GM04503 (cell line): Measurements from ENCODE around the gene CFL1.

Experiments used
- DNase-seq: peaks from one replicate; pipeline ENCODE4 v3.0.0-alpha.2; 2012; ENCODE audit warnings: low read depth

CFL1 gene

DNA sequence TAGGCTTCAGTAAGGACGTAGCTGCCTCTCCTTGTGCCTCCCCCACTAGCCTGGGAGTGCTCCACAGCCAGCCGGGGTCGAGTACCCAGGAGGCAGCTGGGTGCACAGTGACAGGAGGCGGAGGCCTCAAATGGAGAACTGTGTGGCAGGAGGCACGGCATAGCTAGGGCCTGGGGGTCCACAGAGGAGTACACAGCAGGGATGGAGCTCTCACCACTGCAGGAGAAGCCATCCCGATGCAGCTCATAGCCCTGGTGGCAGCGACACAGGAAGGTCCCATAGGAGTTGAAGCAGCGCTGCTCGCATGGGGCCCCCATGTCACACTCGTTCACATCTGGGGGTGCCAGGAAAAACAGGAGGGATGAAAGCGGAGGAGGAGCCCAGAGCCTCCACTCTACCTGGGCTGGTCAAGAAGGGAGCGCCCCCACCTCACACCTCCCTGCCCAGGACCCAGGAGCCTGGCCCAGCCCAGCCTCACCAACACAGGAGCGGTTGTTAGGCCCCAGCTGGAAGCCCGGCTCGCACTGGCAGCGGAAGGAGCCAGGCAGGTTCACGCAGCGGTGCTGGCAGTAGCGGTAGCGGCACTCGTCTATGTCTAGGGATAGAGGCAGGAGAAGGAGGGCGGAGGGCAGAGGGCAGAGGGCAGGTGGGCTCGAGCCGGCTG, 11.8 kb upstream of the CFL1 start:
- DNase-seq = no peak

DNA sequence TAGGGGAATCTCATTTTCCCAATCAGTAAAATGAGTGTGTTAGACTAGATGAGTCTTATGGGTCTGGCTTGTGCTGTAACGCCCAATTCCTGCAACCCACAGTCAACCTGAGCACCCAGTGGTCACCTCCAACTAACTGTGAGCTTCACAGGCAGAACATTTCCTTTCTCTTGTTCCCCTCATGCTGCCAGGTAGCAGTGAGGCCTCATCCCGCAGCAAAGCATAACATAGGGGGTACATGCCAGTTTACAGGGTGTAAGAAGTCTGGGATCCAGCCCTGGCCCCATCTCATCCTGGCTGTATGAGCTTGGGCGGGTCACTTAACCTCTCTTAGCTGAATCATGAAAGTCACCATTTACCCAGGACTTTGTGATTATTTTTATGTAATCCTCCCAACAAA, 10.9 kb upstream of the CFL1 start:
- no peak for DNase-seq

- DNase-seq = no peak
Observed at GRCh38 chr11:65868076-65868667, 10.2 kb upstream of the CFL1 start.

- DNase-seq = no peak
Observed at GRCh38 chr11:65867284-65868071, 9.5 kb upstream of the CFL1 start.

DNA sequence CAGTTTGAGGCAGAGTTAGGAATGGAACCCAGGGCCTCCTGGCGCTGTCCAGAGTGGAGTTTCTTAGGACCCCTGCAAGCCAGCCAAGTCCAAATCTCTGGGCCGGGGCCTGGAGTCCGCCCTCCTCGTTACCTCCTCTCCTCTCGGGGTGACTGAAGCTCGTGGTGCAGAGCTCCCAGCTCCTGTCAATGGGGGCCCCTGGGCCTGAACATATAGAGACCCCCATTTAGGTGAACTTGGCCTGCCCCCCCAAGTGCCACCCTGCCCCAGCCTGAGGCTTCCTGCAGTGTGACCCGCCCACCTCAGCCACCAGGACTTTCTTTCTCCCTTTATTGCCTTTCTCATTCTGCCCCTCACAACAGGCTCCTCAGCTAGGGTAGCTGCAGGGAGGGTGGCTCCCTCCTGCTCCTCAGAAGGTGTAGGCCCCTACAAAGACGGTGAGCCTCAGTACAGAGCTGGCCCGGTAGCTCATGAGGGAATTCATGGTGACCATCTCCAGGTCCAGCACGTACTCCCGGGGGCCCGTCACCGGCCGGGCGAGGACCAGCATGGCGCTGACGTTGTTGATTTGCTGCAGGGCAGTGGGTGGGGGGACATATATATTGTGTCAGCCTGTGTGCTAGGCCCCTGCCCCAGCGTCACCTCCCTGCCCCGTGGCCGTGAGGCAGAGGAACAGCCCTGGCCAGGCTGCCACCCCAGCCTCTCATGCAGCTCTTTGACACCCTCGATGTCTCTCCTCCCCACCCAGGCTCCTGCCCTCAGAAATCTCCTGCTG, 8.7 kb upstream of the CFL1 start:
- no peak for DNase-seq

- no peak for DNase-seq
Observed at GRCh38 chr11:65865550-65866172, 7.7 kb upstream of the CFL1 start.

DNA sequence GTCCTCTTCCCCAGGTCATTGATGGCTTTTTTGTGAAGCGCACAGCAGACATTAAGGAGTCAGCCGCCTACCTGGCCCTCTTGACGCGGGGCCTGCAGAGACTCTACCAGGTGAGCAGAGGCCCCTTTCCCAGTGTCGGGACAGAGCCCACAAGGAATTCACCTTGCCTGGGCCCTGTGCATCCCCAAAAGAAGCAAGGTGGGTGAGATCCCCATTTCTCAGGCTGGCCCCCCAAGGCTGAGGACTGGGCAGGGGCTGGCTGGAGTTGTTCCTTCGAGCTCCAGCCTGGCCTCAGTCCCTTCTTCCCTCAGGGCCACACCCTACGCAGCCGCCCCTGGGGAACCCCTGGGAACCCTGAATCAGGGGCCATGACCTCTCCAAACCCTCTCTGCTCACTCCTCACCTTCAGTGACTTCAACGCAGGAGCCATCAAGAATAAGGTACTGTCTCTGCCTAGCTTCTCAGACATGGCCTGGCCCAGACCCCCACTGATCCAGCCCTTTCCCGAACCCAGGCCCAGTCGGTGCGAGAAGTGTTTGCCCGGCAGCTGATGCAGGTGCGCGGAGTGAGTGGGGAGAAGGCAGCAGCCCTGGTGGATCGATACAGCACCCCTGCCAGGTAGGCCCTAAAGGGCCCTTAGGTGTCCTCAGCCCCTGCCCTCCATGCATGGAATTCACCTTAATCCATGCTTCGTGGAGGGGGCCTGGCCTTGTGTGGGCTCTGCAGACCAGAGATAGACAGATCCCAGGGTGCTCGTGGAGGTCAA, 6.9 kb upstream of the CFL1 start:
- no peak for DNase-seq

- DNase-seq = no peak
Observed at GRCh38 chr11:65863889-65864705, 6.1 kb upstream of the CFL1 start.

- DNase-seq = no peak
Observed at GRCh38 chr11:65862941-65863888, 5.2 kb upstream of the CFL1 start.

DNA sequence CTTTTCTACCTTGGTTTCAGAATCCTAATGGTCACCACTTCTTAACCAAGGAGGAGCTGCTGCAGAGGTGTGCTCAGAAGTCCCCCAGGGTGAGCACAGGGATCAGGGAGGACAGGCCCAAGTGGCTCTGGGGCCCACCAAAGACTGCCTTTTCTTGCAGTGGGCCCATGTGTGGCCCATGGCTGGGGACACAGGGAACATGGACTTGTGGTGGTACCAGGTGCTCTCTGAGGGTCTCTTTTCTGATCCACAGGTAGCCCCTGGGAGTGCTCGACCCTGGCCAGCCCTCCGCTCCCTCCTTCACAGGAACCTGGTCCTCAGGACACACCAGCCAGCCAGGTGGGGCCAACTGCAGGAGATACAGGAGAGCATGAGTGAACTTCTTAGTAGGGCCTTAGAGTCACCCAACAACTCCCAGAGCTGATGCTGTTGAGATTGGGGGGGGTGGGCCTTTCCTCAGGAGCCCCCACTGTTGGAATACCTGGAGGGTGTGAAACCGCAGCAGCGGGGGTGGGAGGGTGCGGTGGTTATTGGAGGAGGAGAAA, 4.3 kb upstream of the CFL1 start:
- no peak for DNase-seq

DNA sequence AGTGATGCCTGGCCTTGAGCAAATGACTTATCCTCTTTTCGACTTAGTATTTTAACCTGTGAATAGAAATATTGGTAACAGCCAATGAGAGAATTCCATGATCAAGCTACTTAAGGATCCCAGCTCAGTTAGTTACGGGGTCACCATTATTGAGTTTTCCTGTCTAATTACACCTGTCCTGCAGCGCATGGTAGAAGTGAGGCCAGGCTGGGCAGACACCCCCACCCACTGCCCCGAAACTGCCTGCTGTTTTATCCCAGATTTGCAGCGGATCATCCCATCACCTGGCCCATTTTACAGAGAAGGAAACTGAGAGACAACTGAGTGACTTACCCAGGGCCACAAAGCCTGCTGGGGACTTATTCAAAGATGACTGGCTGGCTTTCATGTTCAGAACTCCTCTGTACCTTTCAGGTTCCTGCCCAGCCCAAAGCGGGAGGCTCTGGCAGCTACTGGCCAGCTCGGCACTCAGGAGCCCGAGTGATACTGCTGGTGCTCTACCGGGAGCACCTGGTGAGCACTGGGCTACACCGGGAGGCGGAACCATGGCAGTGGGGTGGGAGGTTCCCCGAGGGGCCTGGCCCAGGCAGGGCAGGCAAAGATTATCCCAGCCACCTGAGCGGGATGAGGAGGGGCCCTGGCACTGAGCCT, 3.7 kb upstream of the CFL1 start:
- no peak for DNase-seq

- DNase-seq = no peak
Observed at GRCh38 chr11:65861165-65861505, 3.2 kb upstream of the CFL1 start.

GRCh38 chr11:65860278-65861164, 2.5 kb upstream of the CFL1 start, which contains the start of gene MUS81:
TSS of gene MUS81 (plus strand) at chr11:65860433. CDS start at chr11:65860754, 321 bp downstream.
- DNase-seq = peak; percentile 78

DNA sequence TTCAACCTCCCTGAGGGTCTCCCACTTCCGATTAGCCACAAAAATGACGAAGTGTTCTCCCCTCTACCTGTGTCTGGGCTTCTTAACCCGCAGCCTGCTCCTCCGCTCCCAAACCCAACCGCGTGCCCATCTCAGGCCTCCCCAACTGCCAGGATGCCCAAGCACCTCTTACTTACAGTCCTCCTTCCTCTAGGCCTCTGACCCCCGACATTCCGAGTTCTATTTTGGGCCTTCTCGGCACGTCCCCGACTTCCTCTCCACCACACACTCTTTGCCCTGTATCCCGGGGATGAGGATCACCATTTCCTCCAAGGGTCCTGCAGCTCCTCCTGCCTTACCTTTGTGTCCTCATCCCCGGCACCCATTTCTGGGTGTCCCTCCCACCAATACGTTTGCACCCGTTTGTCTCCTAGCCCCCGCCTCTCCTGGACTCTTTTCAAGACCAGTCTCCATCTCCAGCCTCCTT, 1.9 kb upstream of the CFL1 start:
- no peak for DNase-seq

DNA sequence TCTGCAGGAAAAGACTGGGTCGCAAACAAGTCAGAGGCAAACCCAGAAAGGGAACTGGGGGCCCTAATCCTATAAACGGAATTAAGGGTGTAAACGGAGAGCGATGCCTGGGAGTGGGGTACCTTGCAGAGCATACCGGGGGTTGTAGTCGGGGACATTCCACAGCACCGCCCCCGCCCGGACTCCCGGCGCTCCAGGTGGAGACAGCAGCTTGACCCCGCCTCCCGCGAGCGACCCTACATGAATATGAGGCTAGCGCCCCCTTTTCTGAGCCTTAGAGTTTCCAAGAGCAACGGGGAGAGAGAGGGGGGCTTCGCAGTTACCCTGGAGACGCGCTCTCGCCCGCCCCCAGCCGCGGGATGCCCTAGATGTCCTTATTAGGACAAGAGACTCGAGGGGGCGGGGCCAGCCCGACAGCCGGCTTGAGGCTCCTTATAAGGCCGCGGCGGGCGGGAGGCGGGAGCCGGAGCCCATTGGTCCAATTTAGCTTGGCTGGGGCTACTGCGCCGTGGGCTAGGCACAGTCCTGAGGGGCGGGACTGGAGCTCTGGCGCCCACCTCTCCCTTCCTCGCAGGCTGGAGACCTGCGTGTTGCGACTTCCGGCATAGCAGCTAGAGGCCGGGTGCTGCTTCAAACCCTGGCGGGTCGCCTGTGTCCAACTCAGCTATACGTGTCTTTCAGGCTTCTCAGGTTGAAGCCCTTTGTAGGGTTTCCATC, 1.3 kb upstream of the CFL1 start:
- DNase-seq = peak; percentile 71

GRCh38 chr11:65858681-65859087, 704 bp upstream of the CFL1 start:
- DNase-seq = no peak

GRCh38 chr11:65857500-65857852, 504 bp downstream of the CFL1 start:
- no peak for DNase-seq
